ENCODE data around the gene ZIC4. TPM values are rescaled to one million over a fixed set of nuclear protein-coding genes. Genes with fewer than 3 reads are reported as not detected.

The ZIC4 gene
- polyA plus RNA-seq, 5 donors: 0.08 TPM; not detected in 4

GRCh38 chr3:147418808-147419701 is 12.7 kb upstream of the ZIC4 start:
- DNase-seq: no peak

GRCh38 chr3:147418371-147418781 is 12.0 kb upstream of the ZIC4 start:
- DNase-seq: no peak

- no peak for DNase-seq
Measured at GRCh38 chr3:147417551-147418295, 11.4 kb upstream of the ZIC4 start.

GRCh38 chr3:147416931-147417330 is 10.6 kb upstream of the ZIC4 start:
- no peak for DNase-seq

GRCh38 chr3:147415874-147416273 is 9.5 kb upstream of the ZIC4 start:
- no peak for DNase-seq

GRCh38 chr3:147415286-147415685 is 8.9 kb upstream of the ZIC4 start:
- DNase-seq: no peak

- no peak for DNase-seq
Measured at GRCh38 chr3:147414390-147415138, 8.2 kb upstream of the ZIC4 start.

GRCh38 chr3:147413686-147414389 is 7.5 kb upstream of the ZIC4 start:
- DNase-seq: no peak

- no peak for DNase-seq
Measured at GRCh38 chr3:147412917-147413685, 6.8 kb upstream of the ZIC4 start.

GRCh38 chr3:147412261-147412916 is 6.0 kb upstream of the ZIC4 start:
- no peak for DNase-seq

GRCh38 chr3:147411815-147412241 is 5.5 kb upstream of the ZIC4 start:
- no peak for DNase-seq

- no peak for DNase-seq
Measured at GRCh38 chr3:147411238-147411814, 5.0 kb upstream of the ZIC4 start.

- DNase-seq: no peak
Measured at GRCh38 chr3:147410526-147411237, 4.3 kb upstream of the ZIC4 start.

- no peak for DNase-seq
Measured at GRCh38 chr3:147410116-147410525, 3.8 kb upstream of the ZIC4 start.

GRCh38 chr3:147409143-147410115 is 3.1 kb upstream of the ZIC4 start, which contains the start of gene ZIC1:
ZIC1 (plus strand) TSS chr3:147409365; CDS start chr3:147410113, 748 bp downstream.
- DNase-seq: no peak

GRCh38 chr3:147408188-147409100 is 2.1 kb upstream of the ZIC4 start:
- no peak for DNase-seq

All from right lung (tissue), 5 donors.